Measurements from ENCODE around the gene ACAP3.
"Not testable (repeated sequence)": the region's sequence is repeated elsewhere in the genome, so short reads cannot be mapped to it uniquely, and the experiment has no call there.

ACAP3 gene

DNA sequence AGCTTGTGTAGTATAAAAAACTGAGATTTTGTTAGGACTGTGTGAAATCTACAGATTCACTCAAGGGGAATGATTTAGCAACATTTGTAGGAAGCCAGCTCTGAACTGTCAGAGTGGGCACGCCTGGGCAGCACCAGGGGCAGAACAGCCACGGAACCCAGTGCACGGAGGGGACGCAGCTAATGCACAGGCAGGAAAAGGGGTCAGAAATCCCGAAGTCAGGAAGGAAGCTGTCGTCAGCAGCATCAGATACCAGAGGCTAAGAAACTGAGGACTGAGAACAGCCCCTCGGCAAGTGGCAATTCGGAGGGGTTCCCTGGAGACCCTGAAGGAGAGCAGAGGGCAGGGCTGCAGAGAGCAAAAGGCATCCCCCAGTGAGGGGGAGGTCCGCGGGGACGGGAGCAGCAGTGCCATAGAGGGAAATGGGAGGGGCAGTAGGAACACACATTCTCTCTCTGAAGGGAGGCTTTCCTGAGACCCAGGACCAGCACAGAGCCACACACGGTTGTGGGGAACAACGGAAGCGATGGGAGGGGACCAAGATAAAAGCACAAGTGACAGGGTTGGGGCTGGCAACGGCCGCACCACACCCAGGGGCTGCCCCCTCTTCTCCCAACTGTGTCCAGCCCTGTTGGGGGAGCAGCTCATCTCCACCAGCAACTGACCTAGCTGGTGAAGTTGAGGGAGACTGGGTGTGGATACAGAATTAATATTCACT is 46.7 kb downstream of the ACAP3 start:
- no peak for DNase-seq

DNA sequence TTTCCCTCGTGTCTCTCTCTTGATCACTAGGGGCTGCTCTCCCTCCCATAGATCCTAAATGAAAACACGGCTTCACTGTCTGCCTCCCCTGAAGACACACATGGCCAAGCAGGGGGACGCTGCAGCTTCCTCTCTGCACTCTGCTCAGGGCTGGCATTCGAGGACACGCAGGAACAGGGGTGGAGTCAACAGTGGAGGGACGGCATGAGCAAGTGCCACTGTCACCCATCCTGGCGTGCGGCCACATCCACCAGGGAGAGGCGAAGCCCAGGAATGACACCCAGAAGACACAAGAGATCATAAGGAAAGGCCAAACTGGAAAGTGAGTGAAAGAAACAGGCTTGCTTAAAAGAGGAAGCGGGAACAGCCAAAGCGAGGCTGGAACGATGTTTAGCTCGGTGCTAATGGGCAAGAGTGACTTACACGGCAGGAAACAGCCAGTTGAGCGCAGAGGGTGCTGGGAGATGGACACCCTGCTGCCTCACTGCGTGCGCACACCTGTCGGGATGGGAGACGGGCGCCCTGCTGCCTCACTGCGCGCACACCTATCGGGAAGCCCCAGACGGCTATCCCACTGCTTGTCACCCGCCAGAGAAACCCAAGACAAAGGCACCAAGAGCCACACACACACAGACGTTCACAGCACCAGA is 47.7 kb downstream of the ACAP3 start:
- DNase-seq: peak in 2 of 3 experiments; percentile 44 to 69

DNA sequence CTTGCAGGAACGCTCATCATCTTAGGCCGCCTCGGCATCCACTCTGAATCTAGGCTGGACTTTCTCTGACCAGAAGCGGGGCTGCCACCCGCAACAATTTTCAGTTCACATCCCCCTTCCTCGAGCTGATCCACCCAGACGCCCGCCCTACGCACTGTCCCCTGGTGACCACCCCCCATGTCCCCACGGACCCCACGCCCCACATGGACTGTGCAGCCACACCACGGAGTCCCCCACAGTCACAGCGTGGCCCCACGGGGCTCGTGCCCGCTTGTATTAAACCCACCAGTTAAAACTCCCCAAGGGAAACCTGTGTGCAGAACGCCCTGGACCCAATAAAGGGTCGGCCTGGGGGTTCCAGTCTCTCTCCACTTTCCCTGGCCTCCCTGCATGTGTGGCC is 48.2 kb downstream of the ACAP3 start:
- no peak for DNase-seq

DNA sequence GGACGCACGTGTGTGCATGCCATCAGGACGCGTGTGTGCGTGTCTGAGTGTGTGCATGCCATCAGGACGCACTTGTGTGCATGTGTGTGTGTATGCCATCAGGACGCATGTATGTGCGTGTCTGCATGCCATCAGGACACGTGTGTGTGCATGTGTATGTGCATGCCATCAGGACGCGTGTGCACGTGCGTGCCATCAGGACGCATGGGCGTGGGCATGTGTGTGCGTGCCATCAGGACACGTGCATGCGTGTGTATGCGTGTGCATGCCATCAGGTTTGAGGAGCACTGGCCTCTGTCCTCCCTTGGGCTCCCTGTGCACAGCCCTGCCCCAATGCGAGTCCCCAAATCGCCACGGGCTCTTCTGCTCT is 48.6 kb downstream of the ACAP3 start:
- no peak for DNase-seq

DNA sequence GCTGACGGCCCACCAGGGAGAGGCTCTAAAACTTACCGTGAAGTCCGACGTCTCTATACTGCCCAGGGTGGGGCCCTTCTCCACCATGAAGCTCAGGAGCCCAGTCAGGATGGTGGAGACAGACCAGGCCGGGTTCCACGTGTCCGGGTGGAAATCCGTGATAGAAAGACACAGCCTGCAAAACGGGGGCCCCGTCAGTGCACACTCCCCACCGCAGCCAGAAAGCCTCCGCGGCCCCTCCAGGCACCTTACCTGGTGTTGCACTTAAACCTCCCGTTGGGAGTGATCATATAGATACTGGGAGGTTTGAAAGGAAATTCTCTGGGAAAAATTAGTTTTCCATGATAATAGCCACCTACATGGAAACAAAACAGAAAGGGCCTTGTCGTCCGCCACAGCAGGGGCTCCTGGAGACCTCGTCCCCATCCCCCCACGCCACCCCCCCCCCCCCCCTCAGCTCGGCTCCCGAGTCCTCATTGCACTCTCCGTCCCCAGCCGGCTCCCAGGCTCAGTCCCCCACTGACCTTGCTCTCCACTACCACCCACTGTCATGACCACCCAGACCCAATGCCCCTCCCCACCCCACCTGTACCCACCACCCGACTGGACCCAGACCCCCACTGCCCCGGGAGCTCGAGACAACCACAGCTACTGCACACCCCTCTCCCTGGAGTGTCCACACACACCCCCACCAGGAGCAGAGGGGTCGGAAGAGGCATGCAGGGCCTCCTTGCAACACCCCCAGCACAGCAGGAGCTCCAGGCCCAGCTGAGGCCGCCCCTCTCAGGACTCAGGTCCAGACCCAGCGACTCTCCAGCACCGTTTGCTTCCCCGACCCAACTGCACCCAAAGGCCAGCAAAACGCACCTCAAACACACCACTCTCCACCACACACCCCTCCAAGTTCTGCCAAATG is 50.5 kb downstream of the ACAP3 start:
- no peak for DNase-seq

DNA sequence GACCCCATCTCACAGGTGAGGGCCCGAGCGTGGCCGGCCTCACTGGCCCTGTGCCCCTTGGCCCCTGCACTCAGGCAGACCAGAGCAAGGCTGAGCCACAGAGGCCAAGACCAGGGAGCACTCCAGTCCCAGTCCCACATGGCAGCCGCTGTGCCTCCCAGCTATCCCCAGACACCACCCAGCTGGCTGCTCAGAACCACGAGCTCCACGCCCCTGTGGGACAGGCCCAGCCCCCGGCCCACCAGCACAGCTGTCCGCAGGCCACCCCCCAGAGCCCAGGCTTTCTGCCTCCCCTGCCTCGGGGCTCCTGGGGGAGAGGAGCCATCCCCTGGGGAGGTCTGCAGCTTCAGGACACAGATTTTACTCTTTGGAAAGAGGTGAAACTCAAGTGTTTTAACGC is 52.1 kb downstream of the ACAP3 start:
- no peak for DNase-seq

DNA sequence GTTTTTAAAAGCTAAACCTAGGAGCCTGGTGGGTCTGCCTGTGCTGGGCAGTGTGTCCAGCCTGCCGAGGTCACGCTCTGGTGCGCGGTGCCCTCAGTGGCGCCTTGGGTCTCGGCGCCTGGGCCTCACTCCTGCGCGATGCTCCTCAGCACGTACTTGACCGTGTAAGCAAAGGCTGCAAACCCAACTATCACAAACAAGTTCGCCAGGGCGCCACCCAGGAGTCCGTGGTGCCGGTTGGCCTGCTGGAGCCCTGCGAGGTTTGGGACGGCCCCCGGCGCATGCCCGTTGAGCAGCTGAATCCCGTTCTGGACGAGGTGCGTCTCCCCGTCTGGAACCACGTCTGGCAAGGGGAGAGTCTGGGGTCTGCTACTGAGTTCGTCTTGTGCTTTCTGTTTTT is 52.7 kb downstream of the ACAP3 start:
- DNase-seq: no peak

DNA sequence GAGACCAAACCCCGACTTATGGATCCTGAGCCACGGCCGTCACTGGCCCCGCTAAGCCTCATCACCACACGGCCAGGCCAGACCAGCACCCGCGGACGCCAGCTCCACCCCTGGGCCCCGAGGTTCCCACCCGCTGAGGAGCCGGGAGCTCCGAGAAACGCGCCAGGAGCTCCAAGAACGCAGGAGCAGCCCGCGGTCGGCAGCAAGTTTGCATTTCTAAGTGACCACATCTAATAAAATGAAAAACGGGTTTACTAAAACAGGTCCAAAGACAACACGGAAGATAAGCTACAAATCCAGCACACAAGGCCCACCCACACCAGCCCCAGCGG is 53.1 kb downstream of the ACAP3 start:
- DNase-seq: no peak

DNA sequence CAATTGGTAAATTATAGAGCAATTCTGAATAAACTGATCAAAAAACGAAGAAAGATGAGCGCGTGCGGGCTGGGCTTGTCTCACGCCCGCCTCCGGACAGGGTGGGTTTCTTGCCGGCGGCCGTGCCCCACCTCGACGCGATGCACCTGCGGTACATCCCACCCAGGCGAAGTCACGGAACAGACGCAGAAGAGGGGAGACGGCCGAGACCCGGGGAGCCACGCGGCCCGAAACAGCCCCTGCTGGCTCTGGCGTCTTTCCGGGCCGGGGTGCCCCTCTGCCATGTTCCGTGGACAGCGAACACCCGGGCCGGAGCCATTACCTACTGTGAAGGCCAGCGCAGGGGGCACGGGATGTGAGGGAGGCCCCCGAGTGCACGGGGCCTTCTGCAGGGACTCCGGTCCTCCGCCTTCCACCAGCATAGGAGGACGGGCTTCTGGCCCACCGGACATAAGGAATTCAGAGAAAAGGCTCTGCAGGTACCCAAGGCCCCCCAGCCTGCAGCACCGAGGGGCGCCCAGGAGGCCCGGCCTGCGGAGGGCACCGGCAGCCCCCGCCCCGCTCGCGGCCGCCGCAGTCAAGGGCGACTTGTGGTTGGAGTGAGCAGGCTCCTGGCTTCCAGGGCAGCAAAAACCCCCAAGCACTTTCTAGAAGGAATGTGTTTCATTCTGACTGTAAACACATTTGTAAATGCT is 53.6 kb downstream of the ACAP3 start:
- DNase-seq: no peak

DNA sequence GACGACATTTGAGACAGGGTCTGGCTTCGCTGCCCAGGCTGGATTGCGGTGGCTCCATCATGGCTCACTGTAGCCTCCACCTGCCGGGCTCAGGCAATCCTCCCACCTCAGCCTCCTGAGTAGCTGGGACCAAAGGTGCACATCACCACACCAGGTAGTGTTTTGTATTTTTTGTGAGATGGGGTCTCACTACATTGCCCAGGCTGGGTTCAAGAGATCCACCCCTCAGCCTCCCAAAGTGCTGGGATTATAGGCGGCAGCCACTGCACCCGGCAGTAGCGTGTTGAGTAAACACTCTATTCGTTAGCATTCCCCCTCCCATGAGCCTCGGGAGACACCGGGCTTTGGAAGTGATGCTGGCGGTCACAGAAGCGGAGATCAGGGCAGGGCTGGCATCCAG is 54.4 kb downstream of the ACAP3 start:
- no peak for DNase-seq

DNA sequence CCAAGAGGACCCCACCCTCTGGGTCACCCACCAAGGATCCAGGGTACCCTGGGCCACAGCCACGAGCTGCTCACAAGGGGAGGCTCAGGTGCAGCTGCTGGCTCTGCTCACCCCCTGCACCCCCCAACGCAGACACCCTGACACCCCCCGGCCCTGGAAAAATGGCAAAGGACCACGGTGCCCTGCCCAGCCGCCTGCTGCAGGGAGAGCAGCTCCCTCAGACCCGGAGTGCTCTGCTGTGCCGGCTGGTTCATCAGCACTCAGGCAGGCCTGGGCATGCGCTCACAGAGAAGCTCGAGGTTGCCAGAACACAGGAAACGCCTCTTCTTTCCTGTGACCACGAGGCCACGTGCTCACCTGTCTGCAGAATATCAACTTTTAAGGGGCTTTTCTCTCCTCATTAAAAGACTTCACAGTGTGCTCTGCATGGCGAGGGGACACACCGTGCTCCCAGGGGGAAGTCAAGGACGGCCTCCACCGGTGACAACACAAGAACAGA is 56.9 kb downstream of the ACAP3 start:
- peak in 2 of 3 experiments; percentile 55 to 66 for DNase-seq

DNA sequence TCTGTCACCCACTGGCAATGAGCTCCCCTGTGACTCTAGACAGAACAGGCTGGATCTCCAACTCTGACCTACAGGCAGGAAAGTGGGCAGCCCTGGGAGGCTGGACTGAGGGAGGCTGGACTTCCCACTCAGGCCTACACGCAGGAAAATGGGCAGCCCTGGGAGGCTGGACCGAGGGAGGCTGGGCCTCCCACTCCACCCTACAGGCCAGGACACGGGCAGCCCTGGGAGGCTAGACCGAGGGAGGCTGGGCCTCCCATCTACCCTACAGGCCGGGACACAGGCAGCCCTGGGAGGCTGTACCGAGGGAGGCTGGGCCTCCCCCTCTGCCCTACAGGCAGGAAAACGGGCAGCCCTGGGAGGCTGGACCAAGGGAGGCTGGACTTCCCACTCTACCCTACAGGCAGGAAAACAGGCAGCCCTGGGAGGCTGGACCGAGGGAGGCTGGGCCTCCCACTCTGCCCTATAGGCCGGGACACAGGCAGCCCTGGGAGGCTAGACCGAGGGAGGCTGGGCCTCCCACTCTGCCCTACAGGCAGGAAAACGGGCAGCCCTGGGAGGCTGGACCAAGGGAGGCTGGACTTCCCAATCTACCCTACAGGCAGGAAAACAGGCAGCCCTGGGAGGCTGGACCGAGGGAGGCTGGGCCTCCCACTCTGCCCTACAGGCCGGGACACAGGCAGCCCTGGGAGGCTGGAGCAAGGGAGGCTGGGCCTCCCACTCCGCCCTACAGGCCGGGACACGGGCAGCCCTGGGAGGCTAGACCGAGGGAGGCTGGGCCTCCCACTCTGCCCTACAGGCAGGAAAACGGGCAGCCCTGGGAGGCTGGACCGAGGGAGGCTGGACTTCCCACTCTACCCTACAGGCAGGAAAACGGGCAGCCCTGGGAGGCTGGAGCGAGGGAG is 59.5 kb downstream of the ACAP3 start:
- not testable (repeated sequence) for DNase-seq

DNA sequence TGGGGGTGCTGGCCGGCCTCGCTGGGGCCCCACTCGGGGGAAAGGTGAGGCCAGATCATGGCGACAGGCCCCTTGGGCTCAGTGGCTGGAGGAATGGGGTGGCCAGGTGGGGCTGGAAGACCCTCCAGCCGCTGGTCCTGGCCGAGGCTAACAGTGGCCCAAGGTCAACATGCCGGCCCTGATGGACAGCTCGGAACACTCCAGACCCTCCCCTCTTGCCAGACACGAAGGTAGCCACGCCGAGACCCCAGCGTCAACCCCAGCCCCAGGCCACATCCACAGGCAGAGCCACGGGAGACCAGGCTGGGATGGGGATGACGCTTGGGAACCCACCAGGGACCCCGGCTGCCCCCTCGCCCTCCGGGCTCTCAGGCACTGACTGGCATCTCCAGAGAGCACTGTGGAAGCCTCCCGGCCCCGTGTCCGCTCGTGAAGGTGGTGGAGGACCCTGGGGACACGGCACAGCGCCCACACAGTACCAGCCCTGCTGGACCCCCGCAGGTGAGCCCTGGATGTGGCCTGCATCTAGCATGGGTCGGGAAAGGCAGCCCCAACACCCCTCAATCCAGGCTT is 60.3 kb downstream of the ACAP3 start:
- DNase-seq: no peak

DNA sequence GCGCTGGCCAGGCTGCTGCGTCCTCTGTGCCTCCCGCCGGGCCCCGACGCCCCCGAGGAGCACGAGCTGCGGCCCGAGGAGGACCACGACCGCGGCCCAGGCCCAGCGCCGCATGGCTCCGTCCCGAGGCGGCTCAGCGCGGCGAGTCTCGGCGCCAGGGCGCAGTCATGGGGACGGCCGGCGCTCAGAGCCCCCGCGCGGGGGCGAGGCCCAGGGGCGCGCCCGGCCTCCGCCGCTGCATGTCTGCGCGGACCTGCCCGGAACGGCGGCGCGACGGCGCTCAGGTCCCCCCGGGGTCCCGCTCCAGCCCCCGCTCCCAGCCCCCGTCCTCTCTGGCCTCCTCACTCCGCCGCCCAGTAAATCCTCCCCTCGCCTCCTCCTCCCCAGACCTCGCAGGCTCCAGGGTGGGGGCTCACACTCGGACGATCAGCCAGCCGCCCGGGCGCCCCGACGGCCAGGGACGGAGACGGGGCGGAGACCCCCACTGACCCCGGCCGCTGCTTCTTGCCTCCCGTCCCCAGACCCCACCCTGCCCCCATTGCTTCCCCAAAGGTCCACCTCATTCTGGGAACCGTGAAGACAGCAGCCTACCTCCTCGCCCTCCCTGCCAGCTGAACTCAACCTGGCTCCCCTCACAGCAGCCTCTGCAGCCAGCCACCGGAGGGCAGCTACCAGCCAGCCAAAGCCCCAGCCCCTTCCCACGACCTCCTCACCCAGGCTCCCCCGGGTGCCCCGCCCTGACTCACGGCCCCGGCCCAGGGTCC is 61.0 kb downstream of the ACAP3 start, which contains the start of gene C1QTNF12:
Gene C1QTNF12 (minus strand): TSS at position 146 of the 764 bp plus-strand sequence. CDS start 32 bp downstream, at position 114.
- DNase-seq: no peak

DNA sequence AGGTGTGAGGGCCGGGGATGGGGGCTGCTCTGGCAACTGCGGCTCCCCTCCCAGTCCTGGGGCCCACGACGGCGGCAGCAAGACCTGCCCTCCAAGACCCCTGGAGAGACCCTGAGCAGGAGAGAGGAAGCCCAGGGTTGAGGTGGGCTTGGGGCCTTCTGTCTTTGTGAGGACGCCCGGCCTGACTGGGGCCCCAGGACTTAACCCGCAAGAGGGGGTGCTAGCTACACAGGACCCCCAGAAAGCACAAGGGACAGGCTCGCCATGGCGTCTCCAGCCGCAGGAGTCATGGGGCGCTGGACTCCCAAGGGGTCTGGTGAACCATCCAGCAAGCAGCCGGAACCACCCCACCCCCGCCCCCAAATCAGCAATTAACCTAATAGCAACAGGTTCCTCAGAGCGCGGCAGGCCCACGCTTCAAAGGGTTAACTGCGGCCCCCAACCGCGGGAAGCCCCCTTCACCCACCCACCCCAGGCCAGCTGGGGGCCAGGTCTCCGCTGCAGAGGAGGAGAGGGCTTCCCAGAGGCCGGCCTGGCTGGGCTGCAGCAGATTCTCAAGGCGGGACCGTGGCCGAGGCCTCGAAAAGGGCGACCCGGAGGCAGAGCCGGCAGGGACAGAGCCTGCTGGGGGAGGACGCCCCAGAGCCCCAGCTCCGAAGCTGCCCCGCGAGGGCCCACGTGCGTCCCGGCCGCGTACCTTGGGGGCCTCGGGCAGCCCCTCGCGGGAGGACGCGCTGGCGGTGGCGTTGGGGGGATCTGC is 61.7 kb downstream of the ACAP3 start:
- no peak for DNase-seq

DNA sequence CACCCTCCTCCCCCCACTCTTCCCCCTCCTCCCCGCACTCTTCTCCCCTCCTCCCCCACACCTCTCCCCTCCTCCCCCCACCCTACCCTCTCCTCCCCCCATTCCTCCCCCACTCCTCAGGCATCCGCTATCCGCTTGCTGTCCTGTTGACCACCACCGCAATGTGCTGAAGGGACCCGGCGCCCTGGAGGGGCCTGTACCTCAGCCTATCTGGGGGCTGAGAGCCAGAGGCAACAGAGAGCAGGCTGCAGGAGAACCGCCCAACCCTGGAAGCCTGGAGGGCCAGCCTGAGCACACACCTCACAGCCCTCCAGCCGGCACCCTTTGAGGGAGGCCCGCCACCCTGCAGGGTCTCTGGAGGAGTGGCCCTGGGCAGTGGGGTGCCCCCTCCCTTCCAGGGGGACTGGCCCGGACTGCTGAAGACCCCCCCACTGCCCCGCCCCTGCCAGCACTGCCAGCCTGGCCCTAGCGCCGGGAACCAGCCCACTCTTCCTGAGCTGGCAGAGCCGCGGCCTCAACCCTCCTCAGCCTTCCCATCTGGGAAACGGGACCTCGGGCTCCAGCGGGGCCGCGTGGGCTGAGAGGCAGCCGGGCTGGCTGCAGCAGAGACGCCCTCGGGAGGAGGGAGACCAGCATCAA is 62.4 kb downstream of the ACAP3 start:
- no peak for DNase-seq

DNA sequence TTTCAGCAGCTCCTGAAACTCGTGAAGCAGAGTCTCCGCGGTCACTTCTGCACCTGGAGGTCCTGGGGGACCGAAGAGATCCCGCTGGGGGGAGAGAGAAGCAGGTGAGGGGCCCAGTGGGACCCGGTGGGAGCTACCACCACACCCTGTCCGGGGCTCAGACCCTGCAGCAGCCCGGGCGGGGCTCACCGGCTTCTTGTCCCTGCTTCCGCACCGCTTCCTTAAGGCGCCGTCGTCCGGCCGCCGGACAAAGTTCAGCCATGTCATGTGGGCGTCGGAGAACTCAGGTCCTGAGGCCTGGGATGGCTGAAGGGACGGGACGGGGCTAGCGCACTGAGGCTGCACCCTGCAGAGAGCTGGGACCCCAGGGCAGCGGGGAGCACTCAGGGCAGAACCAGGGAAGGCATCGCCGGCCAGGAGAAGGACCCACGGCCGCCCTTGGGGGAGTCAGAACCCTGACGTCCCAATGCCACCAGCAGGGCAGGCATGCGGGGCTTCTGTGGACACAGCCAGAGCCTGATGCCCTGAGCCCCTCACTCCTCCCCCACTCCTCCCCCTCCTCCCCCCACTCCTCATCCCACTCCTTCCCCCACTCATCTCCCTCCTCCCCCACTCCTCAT is 63.4 kb downstream of the ACAP3 start:
- no peak for DNase-seq

DNA sequence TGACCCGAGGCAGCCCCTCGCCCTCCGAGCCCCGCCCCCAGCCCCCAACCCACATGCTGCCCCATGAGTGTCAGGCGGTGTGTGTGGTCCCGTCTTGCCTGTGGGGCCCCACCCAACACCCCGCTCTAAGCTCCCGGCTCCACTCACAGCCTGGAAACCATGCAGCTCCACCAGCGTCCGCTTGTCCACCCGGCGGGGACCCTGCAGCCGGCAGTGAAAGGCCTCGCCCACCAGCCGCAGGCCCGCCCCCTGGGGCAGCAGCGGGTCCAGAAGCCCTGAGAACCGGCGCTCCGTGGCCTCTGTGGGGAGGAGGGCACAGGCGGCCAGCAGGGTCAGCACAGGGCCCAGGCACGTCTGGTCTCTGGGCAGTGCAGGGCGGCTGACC is 63.9 kb downstream of the ACAP3 start:
- DNase-seq: no peak

DNA sequence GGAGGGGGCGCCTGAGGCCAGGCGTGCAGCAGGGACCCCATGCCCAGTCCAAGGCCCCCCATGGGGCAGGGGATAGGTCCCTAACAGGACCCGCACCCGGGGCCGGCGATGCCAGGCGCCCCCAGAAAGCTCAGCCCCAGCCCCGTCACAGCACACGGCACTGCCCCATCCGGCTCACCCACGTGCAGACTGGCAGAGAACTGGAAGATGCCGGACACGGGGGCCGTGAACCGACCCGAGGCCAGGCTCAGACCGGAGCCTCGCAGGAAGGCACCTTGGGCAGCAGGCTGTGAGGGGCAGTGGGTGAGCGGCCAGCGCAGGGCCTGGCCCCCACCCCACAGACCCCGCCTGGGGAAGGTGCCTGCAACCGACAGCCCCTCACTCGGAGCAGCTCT is 64.5 kb downstream of the ACAP3 start:
- DNase-seq: no peak

Data from NCI-H1417 (cell line).